Measurements from ENCODE around the gene TRMT61A.

Gene TRMT61A

GRCh38 chr14:103576371-103577024 lies 47.5 kb downstream of the TRMT61A start:
- no peak for DNase-seq (ENCODE audit: low read depth)
- no peak for TF ChIP-seq CTCF (IDR thresholded peaks at IDR 0.05; ENCODE audit: low read depth, low read length, missing control alignments)
- no peak overlapping the region for H3K4me3 ChIP-seq (ENCODE audit: low read depth, low read length)

DNA sequence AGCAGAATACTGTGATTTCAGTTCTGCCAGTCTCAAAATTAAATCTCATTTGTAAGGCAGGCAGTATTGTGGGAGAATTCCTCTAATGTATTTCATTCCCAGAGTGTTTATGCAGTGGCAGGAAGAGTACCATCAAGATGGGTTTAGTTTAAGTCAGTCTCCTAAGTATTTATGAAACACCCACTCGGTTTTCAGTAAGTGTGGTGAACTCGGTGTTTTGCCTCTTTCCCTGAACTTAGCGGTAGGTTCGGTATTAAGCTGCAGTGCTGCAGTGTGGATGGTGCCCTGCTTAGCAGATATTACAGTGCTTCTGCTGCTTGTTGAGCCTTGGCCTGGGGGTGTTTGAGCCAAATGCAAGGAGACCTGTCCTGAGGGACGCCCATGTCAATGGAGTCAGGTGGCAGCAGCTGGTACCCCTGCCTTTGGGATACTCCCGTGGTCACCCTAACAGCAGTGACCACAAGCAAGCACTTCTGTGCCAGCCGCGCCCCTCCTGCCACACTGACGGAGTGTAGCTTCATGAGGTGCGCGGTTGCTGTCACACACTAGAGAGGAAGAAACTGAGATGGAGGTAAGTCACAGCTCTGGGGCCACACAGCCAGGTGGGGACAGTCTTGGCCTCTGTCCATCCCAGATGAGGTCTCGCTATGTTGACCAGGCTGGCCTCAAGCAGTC lies 49.5 kb downstream of the TRMT61A start:
- DNase-seq (ENCODE audit: low read depth) = no peak
- H3K4me3 ChIP-seq (ENCODE audit: low read depth, low read length) = no peak overlapping the region
- no peak for TF ChIP-seq CTCF (IDR thresholded peaks at IDR 0.05; ENCODE audit: low read depth, low read length, missing control alignments)

- no peak for TF ChIP-seq CTCF (IDR thresholded peaks at IDR 0.05; ENCODE audit: low read depth, low read length, missing control alignments)
- H3K4me3 ChIP-seq (ENCODE audit: low read depth, low read length) = no peak overlapping the region
- no peak for DNase-seq (ENCODE audit: low read depth)
These were observed 52.2 kb downstream of the TRMT61A start for GRCh38 chr14:103581206-103581605.

DNA sequence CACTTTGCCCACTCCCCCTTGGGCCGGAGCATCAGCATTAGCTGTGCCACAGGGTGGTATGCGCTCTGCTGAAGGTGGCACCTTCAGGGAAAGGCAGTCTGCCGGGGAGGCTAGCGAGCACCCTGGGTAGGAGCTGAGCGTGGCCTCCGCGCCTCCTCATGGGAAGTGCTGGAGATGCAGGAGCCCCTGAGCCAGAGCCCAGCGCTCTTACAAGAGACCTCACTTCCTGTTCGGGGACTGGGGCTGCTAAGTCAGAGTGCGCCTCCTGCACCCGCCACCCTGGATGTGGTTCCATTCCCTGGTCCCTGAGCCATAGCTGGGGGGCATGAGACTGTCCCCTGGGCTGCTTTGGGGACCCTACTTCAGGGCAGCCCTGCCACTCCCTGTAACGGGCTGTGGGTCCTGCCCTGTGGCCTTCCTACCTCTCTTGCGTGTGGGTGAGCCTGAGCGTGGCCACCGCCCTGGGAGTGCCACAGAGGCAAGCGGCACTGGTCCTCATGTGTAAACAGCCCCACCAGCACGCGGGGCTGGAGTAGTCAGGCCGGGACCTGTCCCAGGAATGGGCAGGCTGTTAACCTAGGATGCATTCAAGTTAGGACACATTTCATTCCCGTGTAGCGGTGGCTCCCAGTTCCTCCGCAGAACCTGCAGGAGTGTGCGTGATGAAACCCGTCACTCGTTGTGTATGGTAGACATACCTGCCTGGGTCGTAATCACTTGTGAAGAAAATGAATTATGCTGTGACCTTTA lies 53.1 kb downstream of the TRMT61A start:
- TF ChIP-seq CTCF (IDR thresholded peaks at IDR 0.05; ENCODE audit: low read depth, low read length, missing control alignments) = no peak
- no peak overlapping the region for H3K4me3 ChIP-seq (ENCODE audit: low read depth, low read length)
- no peak for DNase-seq (ENCODE audit: low read depth)

DNA sequence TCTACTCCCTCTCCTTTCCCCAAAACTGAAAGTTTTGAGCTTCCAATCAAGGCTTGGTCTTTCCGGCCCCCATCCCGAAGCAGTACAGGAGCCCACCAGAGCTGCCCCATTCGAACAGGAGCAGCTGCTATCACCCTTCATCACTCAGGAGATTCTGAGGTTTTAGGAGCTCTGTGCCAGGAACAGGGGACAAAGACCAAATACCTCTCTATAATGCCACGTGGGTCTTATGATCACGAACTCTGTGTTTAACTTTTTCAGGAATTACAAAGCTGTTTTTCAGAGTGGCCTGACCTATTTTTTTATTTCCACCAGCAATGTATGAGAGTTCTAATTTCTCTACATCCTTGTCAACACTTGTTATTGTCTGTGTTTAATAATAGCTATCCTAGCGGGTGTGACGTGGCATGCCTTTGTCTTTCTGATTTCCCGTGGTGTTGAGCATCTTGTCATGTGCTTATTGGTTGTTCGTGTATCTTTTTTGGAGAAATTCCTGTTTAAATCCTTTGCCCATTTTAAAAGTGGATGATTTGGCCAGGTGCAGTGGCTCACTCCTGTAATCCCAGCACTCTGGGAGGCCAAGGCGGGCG lies 55.4 kb downstream of the TRMT61A start:
- no peak overlapping the region for H3K4me3 ChIP-seq (ENCODE audit: low read depth, low read length)
- no peak for TF ChIP-seq CTCF (IDR thresholded peaks at IDR 0.05; ENCODE audit: low read depth, low read length, missing control alignments)
- no peak for DNase-seq (ENCODE audit: low read depth)

Measured in GM12864 (cell line).